Esophagus squamous epithelium (tissue), 4 donors: ENCODE data around the gene DDX3X.

Experiments
- CTCF ChIP-seq, 6 experiments: fragments of 450-650 bp in 4 of 6; fragments of 200-600 bp in 2 of 6; sonication (generic) in 2 of 6; IDR thresholded peaks; one replicate each; pipeline ENCODE4 v1.5.1; 2016 to 2019; ENCODE audit warnings: antibody characterized with exemption in 6 of 6, mild to moderate bottlenecking in 4 of 6, moderate library complexity in 4 of 6
- POLR2A ChIP-seq, 4 donors: fragments of 450-650 bp; IDR thresholded peaks; one replicate each; pipeline ENCODE4 v1.6.1; 2017; ENCODE audit warnings: antibody characterized with exemption in 4 of 4, mild to moderate bottlenecking in 4 of 4, moderate library complexity in 3 of 4

DNA sequence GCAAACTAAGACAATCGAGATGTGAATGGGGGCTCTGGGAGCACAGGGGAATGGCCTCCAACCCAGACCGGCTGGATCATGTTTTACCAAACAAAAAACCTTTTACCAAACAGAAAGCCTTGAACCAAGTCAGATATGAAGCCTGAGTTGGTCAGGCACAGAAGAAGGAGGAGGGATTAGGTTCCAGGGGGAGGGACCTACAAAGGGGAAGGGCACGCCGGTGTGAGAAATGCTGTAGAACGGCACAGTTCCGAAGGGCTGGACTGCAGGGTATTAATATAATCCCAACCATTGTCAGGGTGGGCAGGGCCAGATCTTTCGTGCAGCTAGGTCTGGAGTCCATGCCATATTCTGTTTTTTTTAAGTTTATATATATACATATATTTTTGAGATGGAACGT is 60.3 kb downstream of the DDX3X start:
- TF ChIP-seq CTCF (IDR thresholded peaks at IDR 0.05) (no peak), POLR2A (IDR thresholded peaks at IDR 0.05) (no peak)
